ENCODE data around the gene SHD. TPM values are rescaled to one million over a fixed set of nuclear protein-coding genes. Genes with fewer than 3 reads are reported as not detected.

Gene SHD
- total and polyA plus RNA-seq, 2 of the 4 experiments (the other 2 are of a cell fraction): not detected

DNA sequence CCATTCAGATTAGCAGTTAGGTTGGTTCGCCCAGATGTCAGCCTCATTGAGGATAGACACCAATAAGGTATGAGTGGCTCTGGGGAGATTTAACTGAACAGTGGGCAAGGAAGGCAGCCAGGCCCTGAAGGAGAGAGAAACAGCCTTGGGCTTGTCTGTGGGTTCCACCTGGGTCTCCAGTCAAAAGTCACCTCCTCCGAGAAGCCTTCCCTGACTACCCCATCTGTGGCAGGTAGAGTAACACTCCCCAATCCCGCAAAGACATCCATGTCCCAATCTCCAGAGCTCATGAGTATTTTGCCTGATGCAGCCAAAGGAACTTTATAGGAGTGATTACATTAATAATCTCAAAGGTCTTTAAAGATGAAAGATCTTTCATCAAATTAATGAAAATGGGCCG is 40.2 kb upstream of the SHD start:
- no peaks in the 10 kb centered on the region for H3K4me1 ChIP-seq (ENCODE audit: control insufficient read depth, insufficient read depth, low read length)
- no peak overlapping the region for H4K8ac ChIP-seq (ENCODE audit: low read depth in 2 of 2, low read length in 2 of 2)
- H3K56ac ChIP-seq (ENCODE audit: extremely low read depth, insufficient read depth, low read length): no peak overlapping the region
- H3K79me1 ChIP-seq (ENCODE audit: low read depth in 1 of 2, low read length in 2 of 2): no peaks in the 10 kb centered on the region
- intact Hi-C loops (cut with micrococcal nuclease) (no loop called here), in situ Hi-C loops (cut with MboI; ENCODE audit: low sequenced_read_pairs) (no loop called here), dilution Hi-C loops (cut with HindIII; ENCODE audit: low sequenced_read_pairs, unreplicated experiment) (no loop called here)
- WGBS, 2 experiments (ENCODE audit: extremely low coverage in 2 of 2, insufficient read length in 1 of 2): no CpG with 5 or more reads among the region's 4 CpGs
- ChIA-PET POLR2A (ENCODE audit: unreplicated experiment) (no interaction called here), CTCF (no interaction called here)
- no peak overlapping the region for H3K9ac ChIP-seq (ENCODE audit: low read depth, low read length)
- H3K27me3 ChIP-seq (ENCODE audit: control insufficient read depth, insufficient read depth, low read length): peaks cover 6% of the 10 kb centered on the region
- no peak overlapping the region for H2BK15ac ChIP-seq (ENCODE audit: low read depth, low read length)
- H3K18ac ChIP-seq (ENCODE audit: low read depth, low read length): no peak overlapping the region
- TF ChIP-seq, protein P1, sequence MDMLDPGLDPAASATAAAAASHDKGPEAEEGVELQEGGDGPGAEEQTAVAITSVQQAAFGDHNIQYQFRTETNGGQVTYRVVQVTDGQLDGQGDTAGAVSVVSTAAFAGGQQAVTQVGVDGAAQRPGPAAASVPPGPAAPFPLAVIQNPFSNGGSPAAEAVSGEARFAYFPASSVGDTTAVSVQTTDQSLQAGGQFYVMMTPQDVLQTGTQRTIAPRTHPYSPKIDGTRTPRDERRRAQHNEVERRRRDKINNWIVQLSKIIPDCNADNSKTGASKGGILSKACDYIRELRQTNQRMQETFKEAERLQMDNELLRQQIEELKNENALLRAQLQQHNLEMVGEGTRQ (IDR thresholded peaks at IDR 0.05; ENCODE audit: low read depth, low read length): no peak
- no peaks in the 10 kb centered on the region for H4K20me1 ChIP-seq (ENCODE audit: insufficient read depth, low read length)
- H4K5ac ChIP-seq (ENCODE audit: low read depth, low read length): no peak overlapping the region
- H3K9me1 ChIP-seq (ENCODE audit: insufficient read depth, low read length): no peaks in the 10 kb centered on the region
- H2AK5ac ChIP-seq (ENCODE audit: low read depth, low read length): no peak overlapping the region
- no peak for ATAC-seq (ENCODE audit: low read depth)
- no peak overlapping the region for H2BK120ac ChIP-seq (ENCODE audit: low read depth, low read length)
- DNase-seq: no peak
- no peak overlapping the region for H3K4me2 ChIP-seq (ENCODE audit: low read depth, low read length)
- no peaks in the 10 kb centered on the region for H3K36me3 ChIP-seq (ENCODE audit: control insufficient read depth, insufficient read depth, low read length)
- BruUV-seq (replicated peaks): no TSS peak
- no peak overlapping the region for H3K4ac ChIP-seq (ENCODE audit: low read depth, low read length)
- no peak overlapping the region for H3K27ac ChIP-seq (ENCODE audit: insufficient read depth, low read length)
- no peak overlapping the region for H4K91ac ChIP-seq (ENCODE audit: insufficient read depth, low read depth, low read length)
- H2AK9ac ChIP-seq (replicated peaks; ENCODE audit: low read depth, low read length, poor library complexity): no peak overlapping the region
- H3K4me3 ChIP-seq (ENCODE audit: insufficient read depth, low read depth, low read length): no peak overlapping the region
- no peak overlapping the region for H3K14ac ChIP-seq (replicated peaks; ENCODE audit: low read depth, low read length)
- H2BK20ac ChIP-seq (ENCODE audit: low read depth, low read length): no peak overlapping the region
- no peak overlapping the region for H2AFZ ChIP-seq (replicated peaks; ENCODE audit: low read length, poor library complexity)
- no peak overlapping the region for H3K23ac ChIP-seq (ENCODE audit: low read depth, low read length)
- H3K9me3 ChIP-seq (ENCODE audit: control insufficient read depth, insufficient read depth, low read length): peaks cover 3% of the 10 kb centered on the region
- no peak overlapping the region for H2BK5ac ChIP-seq (ENCODE audit: low read depth, low read length, poor library complexity, severe bottlenecking)
